ENCODE measurements around the gene NRCAM. TPM values are rescaled to one million over a fixed set of nuclear protein-coding genes. Genes with fewer than 3 reads are reported as not detected.

The NRCAM gene
- total and polyA plus RNA-seq, 10 of the 15 experiments (the other 5 are each of a cell fraction or from before 2014, with no cell fraction given), result 0.30 to 2.0 (median 1.0) TPM

DNA sequence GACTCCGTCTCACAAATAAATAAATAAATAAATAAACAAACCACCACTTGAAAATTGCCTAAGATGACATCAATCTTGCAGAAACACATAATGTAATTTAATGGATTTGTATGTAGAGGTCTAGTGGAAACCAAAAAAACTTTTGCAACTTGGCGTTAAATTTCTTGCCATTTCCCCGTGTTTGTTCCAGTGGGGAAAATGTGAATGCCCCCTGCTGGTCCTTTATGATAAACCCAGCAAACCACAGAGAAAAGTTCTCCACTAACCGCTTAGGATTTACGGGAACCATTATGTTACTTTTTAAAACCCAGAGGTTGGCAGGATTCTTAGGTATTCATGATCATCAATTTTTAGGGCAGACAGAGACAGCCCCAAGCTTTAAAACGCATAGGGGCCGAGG lies 358.5 kb downstream of the NRCAM start:
- Histone ChIP-seq H3K9me3 (replicated peaks; ENCODE audit: control insufficient read depth, insufficient read depth, low read length) (no peaks in the 10 kb centered on the region), H3K4me3 (no peak overlapping the region), H3K4me2 (ENCODE audit: control insufficient read depth, insufficient read depth) (no peak overlapping the region), H3K4me1 (ENCODE audit: control insufficient read depth, insufficient read depth, low read length) (no peaks in the 10 kb centered on the region), H2AFZ (ENCODE audit: control insufficient read depth, low read depth, low read length) (no peak overlapping the region), H3K36me3 (ENCODE audit: control insufficient read depth in 2 of 2, insufficient read depth in 2 of 2, low read length in 1 of 2) (no peaks in the 10 kb centered on the region), H3K9ac (ENCODE audit: control insufficient read depth, insufficient read depth, low read length) (no peak overlapping the region), H3K27me3 (replicated peaks in 1 of 2; ENCODE audit: control insufficient read depth in 2 of 2, insufficient read depth in 2 of 2, low read length in 1 of 2) (peaks cover 0 to 1% of the 10 kb centered on the region in 2 experiments; a peak in 2 of 4 replicates), H4K20me1 (ENCODE audit: control insufficient read depth, insufficient read depth) (no peaks in the 10 kb centered on the region), H3K79me2 (ENCODE audit: control insufficient read depth, insufficient read depth, low read length) (no peaks in the 10 kb centered on the region), H3K27ac (ENCODE audit: control insufficient read depth, insufficient read depth) (no peak overlapping the region)
- no peak for ATAC-seq
- intact Hi-C loops (cut with micrococcal nuclease; ENCODE audit: unreplicated experiment) (no loop called here), in situ Hi-C loops (cut with MboI) (no loop called here)
- ChIA-PET POLR2A (interaction anchor here (0.6 kb wide), 1 partner anchor 1833 kb away, joined by 3 read pairs; no protein-coding TSS in a partner anchor), CTCF (interaction anchor here (1.1 kb wide), 1 partner anchor 16 kb away, joined by 8 read pairs; no protein-coding TSS in a partner anchor), RAD21 (ENCODE audit: unreplicated experiment) (no interaction called here), SMC1A (ENCODE audit: uncharacterized antibody, unreplicated experiment) (interaction anchor here (1.7 kb wide), 1 partner anchor 10 kb away, joined by 6 read pairs; no protein-coding TSS in a partner anchor)
- TF ChIP-seq HDGF (IDR thresholded peaks at IDR 0.05), result no peak
- TF ChIP-seq RAD21 (IDR thresholded peaks at IDR 0.05; ENCODE audit: insufficient read depth, low read depth, low read length), result peak; percentile 11; the same call in 1 of the 2 replicates
- TF ChIP-seq CTCF (IDR thresholded peaks at IDR 0.05 in 2 of 3, conservative IDR thresholded peaks at IDR 0.05 in 1 of 3; ENCODE audit: control insufficient read depth in 2 of 3, extremely low read depth in 1 of 3, insufficient read depth in 1 of 3, low read depth in 3 of 3, low read length in 3 of 3), result peak in 2 of 3 experiments; percentile 19 to 22; a peak in 2 of 6 replicates
- BruUV-seq (replicated peaks), result no TSS peak
- FAIRE-seq, result no peak
- no peak for DNase-seq (ENCODE audit: low read depth, low spot score)
- WGBS (ENCODE audit: insufficient coverage, insufficient replicate concordance, low lambda C conversion rate, missing lambda C conversion rate), result 86% methylated on average over 7 of the region's 7 CpGs

Other genes starting within 250 kb of the NRCAM start
- 8.6 and 11.6 TPM in 2 replicates for gene PNPLA8, start 69.7 kb upstream of the NRCAM start, total RNA-seq (2014; rRNA removed)
- 15.6 and 18.4 TPM in 2 replicates for gene PNPLA8, start 69.7 kb upstream of the NRCAM start, total RNA-seq (2014; rRNA removed; fragmentation: Illumina TruSeq; extraction: Trizol)
- gene PNPLA8, start 69.7 kb upstream of the NRCAM start, total RNA-seq (2021), result 10.5 TPM in 2 replicates
- 16.3 and 32.0 TPM in 2 replicates for gene PNPLA8, start 69.7 kb upstream of the NRCAM start, polyA plus RNA-seq (2011; rRNA removed)
- gene PNPLA8, start 69.7 kb upstream of the NRCAM start, polyA plus RNA-seq (2014; fragmentation: Illumina TruSeq; extraction: Trizol), result 12.3 and 14.1 TPM in 2 replicates
- gene PNPLA8, start 69.7 kb upstream of the NRCAM start, polyA plus RNA-seq (2014; fragmentation: Nextera tagmentation; extraction: Ambion mirVana), result 10 to 100 TPM in 1 of 2 experiments, 1 to 10 TPM in 1; 9.8 to 12.0 TPM
- gene PNPLA8, start 69.7 kb upstream of the NRCAM start, polyA plus RNA-seq (2014; rRNA removed), result 5.5 and 8.0 TPM in 2 replicates
- gene PNPLA8, start 69.7 kb upstream of the NRCAM start, polyA plus RNA-seq (2016; fragmentation: Nextera tagmentation; extraction: Ambion mirVana), result 10 to 100 TPM; 14.3 to 16.1 TPM
- gene THAP5, start 113.3 kb upstream of the NRCAM start, total RNA-seq (2014; rRNA removed), result 28.2 and 35.2 TPM in 2 replicates
- gene THAP5, start 113.3 kb upstream of the NRCAM start, total RNA-seq (2014; rRNA removed; fragmentation: Illumina TruSeq; extraction: Trizol), result 47.0 and 47.7 TPM in 2 replicates
- 22.1 and 22.9 TPM in 2 replicates for gene THAP5, start 113.3 kb upstream of the NRCAM start, total RNA-seq (2021)
- gene THAP5, start 113.3 kb upstream of the NRCAM start, polyA plus RNA-seq (2011; rRNA removed), result 13.0 and 26.9 TPM in 2 replicates
- 45.8 and 50.9 TPM in 2 replicates for gene THAP5, start 113.3 kb upstream of the NRCAM start, polyA plus RNA-seq (2014; fragmentation: Illumina TruSeq; extraction: Trizol)
- 10 to 100 TPM; 16.5 to 22.7 TPM for gene THAP5, start 113.3 kb upstream of the NRCAM start, polyA plus RNA-seq (2014; fragmentation: Nextera tagmentation; extraction: Ambion mirVana)
- gene THAP5, start 113.3 kb upstream of the NRCAM start, polyA plus RNA-seq (2014; rRNA removed), result 11.9 and 16.4 TPM in 2 replicates
- 10 to 100 TPM; 25.4 to 35.9 TPM for gene THAP5, start 113.3 kb upstream of the NRCAM start, polyA plus RNA-seq (2016; fragmentation: Nextera tagmentation; extraction: Ambion mirVana)
- gene DNAJB9, start 113.4 kb upstream of the NRCAM start, total RNA-seq (2014; rRNA removed), result 15.6 and 20.9 TPM in 2 replicates
- gene DNAJB9, start 113.4 kb upstream of the NRCAM start, total RNA-seq (2014; rRNA removed; fragmentation: Illumina TruSeq; extraction: Trizol), result 9.2 and 10.2 TPM in 2 replicates
- 6.9 and 8.4 TPM in 2 replicates for gene DNAJB9, start 113.4 kb upstream of the NRCAM start, total RNA-seq (2021)
- 5.8 and 7.7 TPM in 2 replicates for gene DNAJB9, start 113.4 kb upstream of the NRCAM start, polyA plus RNA-seq (2011; rRNA removed)
- gene DNAJB9, start 113.4 kb upstream of the NRCAM start, polyA plus RNA-seq (2014; fragmentation: Illumina TruSeq; extraction: Trizol), result 7.2 and 7.9 TPM in 2 replicates
- gene DNAJB9, start 113.4 kb upstream of the NRCAM start, polyA plus RNA-seq (2014; fragmentation: Nextera tagmentation; extraction: Ambion mirVana), result 1 to 10 TPM; 4.5 to 5.0 TPM
- 9.4 and 13.3 TPM in 2 replicates for gene DNAJB9, start 113.4 kb upstream of the NRCAM start, polyA plus RNA-seq (2014; rRNA removed)
- 10 to 100 TPM; 17.6 to 19.1 TPM for gene DNAJB9, start 113.4 kb upstream of the NRCAM start, polyA plus RNA-seq (2016; fragmentation: Nextera tagmentation; extraction: Ambion mirVana)